Tibial nerve (tissue), 4 donors: ENCODE measurements around the gene STRA8. TPM values are rescaled to one million over a fixed set of nuclear protein-coding genes. Genes with fewer than 3 reads are reported as not detected.

Experiments
- DNase-seq, 2 donors: peaks; one replicate each; pipeline ENCODE4 v3.0.0-alpha.2; 2019; ENCODE audit warnings: low spot score in 2 of 2
- H3K27ac ChIP-seq, 4 donors: fragments of 200-600 bp; sonication (generic) in 3 of 4; one replicate each; pipeline ENCODE4 v1.5.1; 2017 to 2019; ENCODE audit warnings: mild to moderate bottlenecking in 1 of 4
- H3K27me3 ChIP-seq, 2 donors: fragments of 200-600 bp; sonication (generic) in 1 of 2; one replicate each; pipeline versions ENCODE4 v1.5.1 to v1.6.0; 2017 to 2019
- H3K36me3 ChIP-seq, 3 donors: fragments of 200-600 bp; sonication (generic); one replicate each; pipeline ENCODE4 v1.5.1; 2018 to 2019
- H3K4me1 ChIP-seq, 4 donors: fragments of 200-600 bp; sonication (generic) in 3 of 4; one replicate each; pipeline ENCODE4 v1.5.1; 2017 to 2019
- H3K4me3 ChIP-seq, 4 donors: fragments of 200-600 bp; sonication (generic) in 3 of 4; one replicate each; pipeline ENCODE4 v1.5.1; 2017 to 2019; ENCODE audit warnings: mild to moderate bottlenecking in 1 of 4, moderate library complexity in 1 of 4
- H3K9me3 ChIP-seq, 4 donors: fragments of 200-600 bp; sonication (generic) in 3 of 4; one replicate each; pipeline ENCODE4 v1.5.1; 2017 to 2019
- CTCF ChIP-seq, 5 experiments: fragments of 200-600 bp in 3 of 5; fragments of 450-650 bp in 2 of 5; sonication (generic) in 3 of 5; IDR thresholded peaks; one replicate each; pipeline ENCODE4 v1.5.1; 2016 to 2019; ENCODE audit warnings: antibody characterized with exemption in 5 of 5, mild to moderate bottlenecking in 3 of 5, moderate library complexity in 2 of 5
- EP300 ChIP-seq, 2 donors: sonication (generic); formaldehyde crosslinking; IDR thresholded peaks; one replicate each; pipeline ENCODE4 v1.6.1; 2017; ENCODE audit warnings: antibody characterized with exemption in 2 of 2, mild to moderate bottlenecking in 1 of 2
- POLR2A ChIP-seq, 2 donors: fragments of 450-650 bp; IDR thresholded peaks; one replicate each; pipeline ENCODE4 v1.6.1; 2017; ENCODE audit warnings: antibody characterized with exemption in 2 of 2, mild to moderate bottlenecking in 2 of 2, moderate library complexity in 2 of 2
- WGBS, 2 donors: methylation state at CpG; one replicate each; pipeline ENCODE4 v1.1.5; 2018; 5-methylcytosine and 5-hydroxymethylcytosine counted together
- total RNA-seq, 4 donors: library from RNA; depleted of rRNA; stranded (reverse); fragments of >200 nt; gene quantifications; one replicate each; pipeline ENCODE4 v1.1.0, GENCODE V29; 2016

The STRA8 gene
- total RNA-seq, 4 donors from 2014 or later, result not detected

- no peaks in the 10 kb centered on the region for H3K9me3 ChIP-seq
- peaks cover 6 to 93% (median 21%) of the 10 kb centered on the region in 3 donors for H3K36me3 ChIP-seq
- H3K4me1 ChIP-seq, result peaks cover 0 to 10% (median 0%) of the 10 kb centered on the region in 4 donors
- H3K27ac ChIP-seq, result no peak overlapping the region
- H3K4me3 ChIP-seq, result no peak overlapping the region
- no peaks in the 10 kb centered on the region for H3K27me3 ChIP-seq
- no peak for TF ChIP-seq EP300 (IDR thresholded peaks at IDR 0.05)
- no peak for TF ChIP-seq POLR2A (IDR thresholded peaks at IDR 0.05)
- TF ChIP-seq CTCF (IDR thresholded peaks at IDR 0.05), result no peak
- no peak for DNase-seq
- 87 to 93% methylated on average over 9 to 11 of the region's 11 CpGs for WGBS, 2 donors
Measured at GRCh38 chr7:135192914-135193536, 40.6 kb upstream of the STRA8 start.

GRCh38 chr7:135193615-135194081 is 40.0 kb upstream of the STRA8 start:
- WGBS, 2 donors, result 87 to 88% methylated on average over 10 of the region's 10 CpGs
- Histone ChIP-seq H3K27ac (peak overlapping the region in 1 of 4 donors; percentile 39), H3K27me3 (no peaks in the 10 kb centered on the region), H3K36me3 (peaks cover 4 to 93% (median 16%) of the 10 kb centered on the region in 3 donors), H3K9me3 (no peaks in the 10 kb centered on the region), H3K4me3 (no peak overlapping the region), H3K4me1 (peaks cover 0 to 10% (median 0%) of the 10 kb centered on the region in 4 donors)
- DNase-seq, result no peak
- TF ChIP-seq EP300 (IDR thresholded peaks at IDR 0.05) (no peak), CTCF (IDR thresholded peaks at IDR 0.05) (no peak), POLR2A (IDR thresholded peaks at IDR 0.05) (no peak)

GRCh38 chr7:135194494-135195095 is 39.0 kb upstream of the STRA8 start:
- Histone ChIP-seq H3K27me3 (no peaks in the 10 kb centered on the region), H3K4me1 (peaks cover 0 to 5% (median 0%) of the 10 kb centered on the region in 4 donors), H3K4me3 (no peak overlapping the region), H3K27ac (peak overlapping the region in 1 of 4 donors; percentile 39), H3K9me3 (no peaks in the 10 kb centered on the region), H3K36me3 (peaks cover 0 to 93% (median 10%) of the 10 kb centered on the region in 3 donors)
- DNase-seq, result no peak
- TF ChIP-seq EP300 (IDR thresholded peaks at IDR 0.05) (no peak), CTCF (IDR thresholded peaks at IDR 0.05) (no peak), POLR2A (IDR thresholded peaks at IDR 0.05) (no peak)
- WGBS, 2 donors, result 77 to 83% methylated on average over 12 of the region's 12 CpGs

- TF ChIP-seq EP300 (IDR thresholded peaks at IDR 0.05), result no peak
- no peaks in the 10 kb centered on the region for H3K27me3 ChIP-seq
- no peak overlapping the region for H3K4me3 ChIP-seq
- WGBS, 2 donors, result 75 to 79% methylated on average over 4 of the region's 4 CpGs
- peaks cover 0 to 94% (median 13%) of the 10 kb centered on the region in 3 donors for H3K36me3 ChIP-seq
- no peak for DNase-seq
- H3K27ac ChIP-seq, result no peak overlapping the region
- no peaks in the 10 kb centered on the region for H3K9me3 ChIP-seq
- H3K4me1 ChIP-seq, result peaks cover 0 to 1% (median 0%) of the 10 kb centered on the region in 4 donors
Measured at GRCh38 chr7:135195156-135195555, 38.5 kb upstream of the STRA8 start.

GRCh38 chr7:135195968-135196629 is 37.5 kb upstream of the STRA8 start:
- no peaks in the 10 kb centered on the region for H3K9me3 ChIP-seq
- H3K27ac ChIP-seq, result no peak overlapping the region
- TF ChIP-seq EP300 (IDR thresholded peaks at IDR 0.05) (no peak), POLR2A (IDR thresholded peaks at IDR 0.05) (no peak), CTCF (IDR thresholded peaks at IDR 0.05) (no peak)
- WGBS, 2 donors, result 92 to 99% methylated on average over 14 of the region's 14 CpGs
- peaks cover 0 to 100% (median 14%) of the 10 kb centered on the region in 3 donors for H3K36me3 ChIP-seq
- no peaks in the 10 kb centered on the region for H3K27me3 ChIP-seq
- no peaks in the 10 kb centered on the region for H3K4me1 ChIP-seq
- H3K4me3 ChIP-seq, result no peak overlapping the region
- DNase-seq, result no peak
